IPS-20b (cell line): ENCODE results near the gene MPL.
"Not testable (repeated sequence)": the region's sequence is repeated elsewhere in the genome, so short reads cannot be mapped to it uniquely, and the experiment has no call there.

ENCODE experiments used
- H3K27ac ChIP-seq: one replicate; pipeline ENCODE4 v1.5.1; 2013; ENCODE audit warnings: low read length
- H3K27me3 ChIP-seq: 2 replicates; pipeline ENCODE4 v1.6.1; 2013; ENCODE audit warnings: mild to moderate bottlenecking, low read length, inconsistent platforms; ENCODE audit not compliant: insufficient read depth
- H3K36me3 ChIP-seq: 2 replicates; pipeline ENCODE4 v1.6.1; 2013; ENCODE audit warnings: low read depth, mild to moderate bottlenecking, inconsistent platforms, low read length, moderate library complexity; ENCODE audit not compliant: insufficient read depth
- H3K4me1 ChIP-seq: 2 replicates; pipeline ENCODE4 v1.6.1; 2013; ENCODE audit warnings: mild to moderate bottlenecking, control low read depth, inconsistent platforms, low read length, moderate library complexity; ENCODE audit not compliant: insufficient read depth
- H3K4me3 ChIP-seq: 2 replicates; pipeline ENCODE4 v1.5.1; 2013; ENCODE audit warnings: mild to moderate bottlenecking, low read length, inconsistent platforms
- H3K9ac ChIP-seq: 2 replicates; pipeline ENCODE4 v1.6.1; 2013; ENCODE audit warnings: low read depth, mild to moderate bottlenecking, inconsistent platforms, low read length, moderate library complexity
- H3K9me3 ChIP-seq: 2 replicates; pipeline ENCODE4 v1.6.1; 2013; ENCODE audit warnings: mild to moderate bottlenecking, low read depth, low read length, inconsistent platforms; ENCODE audit not compliant: insufficient read depth

Gene MPL

GRCh38 chr1:43395523-43395922, 57.9 kb downstream of the MPL start:
- Histone ChIP-seq H3K9me3 (no peaks in the 10 kb centered on the region), H3K27ac (no peak overlapping the region), H3K9ac (no peak overlapping the region), H3K36me3 (no peaks in the 10 kb centered on the region), H3K4me3 (no peak overlapping the region), H3K4me1 (no peaks in the 10 kb centered on the region), H3K27me3 (no peaks in the 10 kb centered on the region)

DNA sequence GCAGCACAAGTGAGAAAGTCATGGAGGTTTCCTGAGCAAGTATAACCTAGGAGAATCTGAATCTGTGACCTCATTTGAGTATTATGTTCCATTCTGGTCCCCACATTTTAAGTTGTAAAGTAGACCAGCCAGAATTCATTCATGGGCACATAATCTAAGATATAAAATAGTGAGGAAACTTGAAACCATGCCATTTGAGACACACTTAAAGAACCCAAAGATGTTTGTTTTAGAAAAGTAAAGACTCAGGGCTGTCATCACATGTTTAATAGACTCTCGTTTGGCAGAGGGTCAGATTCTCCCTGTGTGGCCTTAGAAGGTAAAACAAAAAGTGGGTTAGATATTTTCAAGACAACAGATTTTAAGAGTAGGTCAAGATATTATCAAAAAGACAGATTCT, 58.4 kb downstream of the MPL start:
- H3K9me3 ChIP-seq: no peaks in the 10 kb centered on the region
- H3K27ac ChIP-seq: no peak overlapping the region
- no peaks in the 10 kb centered on the region for H3K27me3 ChIP-seq
- H3K4me1 ChIP-seq: no peaks in the 10 kb centered on the region
- no peaks in the 10 kb centered on the region for H3K36me3 ChIP-seq
- H3K4me3 ChIP-seq: no peak overlapping the region
- no peak overlapping the region for H3K9ac ChIP-seq

- H3K27me3 ChIP-seq: no peaks in the 10 kb centered on the region
- H3K36me3 ChIP-seq: no peaks in the 10 kb centered on the region
- H3K27ac ChIP-seq: no peak overlapping the region
- no peak overlapping the region for H3K9ac ChIP-seq
- H3K4me1 ChIP-seq: no peaks in the 10 kb centered on the region
- no peaks in the 10 kb centered on the region for H3K9me3 ChIP-seq
- no peak overlapping the region for H3K4me3 ChIP-seq
These were observed 60.6 kb downstream of the MPL start for GRCh38 chr1:43398227-43398626.

DNA sequence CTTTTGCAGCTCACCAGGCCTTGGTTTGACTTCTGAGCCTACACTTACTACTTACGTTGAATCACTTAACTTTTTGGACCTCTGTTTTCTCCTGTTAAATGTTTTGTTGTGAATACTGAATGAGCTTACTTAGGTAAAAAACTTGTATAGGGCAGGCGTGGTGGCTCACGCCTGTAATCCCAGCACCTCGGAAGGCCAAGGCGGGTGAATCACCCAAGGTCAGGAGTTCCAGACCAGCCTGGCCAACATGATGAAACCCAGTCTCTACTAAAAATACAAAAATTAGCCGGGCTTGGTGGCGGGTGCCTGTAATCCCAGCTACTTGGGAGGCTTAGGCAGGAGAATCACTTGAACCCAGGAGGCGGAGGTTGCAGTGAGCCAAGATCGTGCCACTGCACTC, 62.8 kb downstream of the MPL start:
- not testable (repeated sequence) for H3K27me3 ChIP-seq, H3K36me3 ChIP-seq, H3K27ac ChIP-seq, H3K4me1 ChIP-seq, H3K9me3 ChIP-seq, H3K4me3 ChIP-seq, H3K9ac ChIP-seq

GRCh38 chr1:43402089-43402865, 64.7 kb downstream of the MPL start:
- H3K27ac ChIP-seq: no peak overlapping the region
- H3K27me3 ChIP-seq: no peaks in the 10 kb centered on the region
- H3K9me3 ChIP-seq: no peaks in the 10 kb centered on the region
- H3K36me3 ChIP-seq: peaks cover 18% of the 10 kb centered on the region
- no peak overlapping the region for H3K9ac ChIP-seq
- H3K4me3 ChIP-seq: no peak overlapping the region
- no peaks in the 10 kb centered on the region for H3K4me1 ChIP-seq
